Karpas-422 (cell line): Measurements from ENCODE around the gene EP400. TPM values are rescaled to one million over a fixed set of nuclear protein-coding genes. Genes with fewer than 3 reads are reported as not detected.

ENCODE experiments used
- DNase-seq: peaks from one replicate; pipeline ENCODE4 v3.0.0-alpha.2; 2015
- H2AFZ ChIP-seq: fragments of 200-600 bp; sonication (generic); 2 replicates; pipeline ENCODE4 v1.6.1; 2014; ENCODE audit warnings: antibody characterized with exemption, low read length, mixed read lengths
- H3K27ac ChIP-seq: fragments of 200-600 bp; sonication (generic); 2 replicates; pipeline ENCODE4 v1.5.1; 2014; ENCODE audit warnings: mild to moderate bottlenecking, low read length, moderate library complexity
- H3K27me3 ChIP-seq: fragments of 200-600 bp; sonication (generic); 2 replicates; pipeline ENCODE4 v1.6.1; 2014; ENCODE audit warnings: low read length, mixed read lengths
- H3K36me3 ChIP-seq: fragments of 200-600 bp; sonication (generic); 2 replicates; pipeline ENCODE4 v1.6.1; 2014; ENCODE audit warnings: low read length, mixed read lengths; ENCODE audit not compliant: insufficient read depth
- H3K4me1 ChIP-seq: fragments of 200-600 bp; sonication (generic); 2 replicates; pipeline ENCODE4 v1.6.1; 2014; ENCODE audit warnings: mild to moderate bottlenecking, low read length, mixed read lengths
- H3K4me2 ChIP-seq: fragments of 200-600 bp; sonication (generic); 2 replicates; pipeline ENCODE4 v1.6.1; 2014; ENCODE audit warnings: low read length, low read depth, mild to moderate bottlenecking; ENCODE audit not compliant: poor library complexity, severe bottlenecking
- H3K4me3 ChIP-seq: fragments of 200-600 bp; sonication (generic); 2 replicates; pipeline ENCODE4 v1.5.1; 2014; ENCODE audit warnings: mild to moderate bottlenecking, antibody characterized with exemption, low read length, mixed read lengths
- H3K79me2 ChIP-seq: fragments of 200-600 bp; sonication (generic); 2 replicates; pipeline ENCODE4 v1.6.1; 2014; ENCODE audit warnings: mild to moderate bottlenecking, low read length, mixed read lengths
- H3K9ac ChIP-seq: fragments of 200-600 bp; sonication (generic); 2 replicates; pipeline ENCODE4 v1.6.0; 2014; ENCODE audit warnings: low read length
- H3K9me2 ChIP-seq: fragments of 200-600 bp; sonication (generic), shearing (Covaris generic); replicated peaks from 2 replicates; pipeline ENCODE4 v1.6.0; 2014; ENCODE audit warnings: mild to moderate bottlenecking, low read length, moderate library complexity; ENCODE audit not compliant: insufficient read depth
- H3K9me3 ChIP-seq: fragments of 300-700, 200-600 bp; sonication (generic); 2 replicates; pipeline ENCODE4 v1.6.1; 2014; ENCODE audit warnings: low read length, mixed read lengths
- H4K20me1 ChIP-seq: fragments of 200-600 bp; sonication (generic); 2 replicates; pipeline ENCODE4 v1.6.1; 2014; ENCODE audit warnings: mild to moderate bottlenecking, antibody characterized with exemption, low read length, low read depth; ENCODE audit not compliant: insufficient read depth
- total RNA-seq: library from RNA; depleted of rRNA; stranded (reverse); fragments of >200 nt; shearing (Covaris generic); gene quantifications from 2 replicates; pipeline ENCODE4 v1.2.3, GENCODE V29; 2014; ENCODE audit warnings: low replicate concordance

EP400 gene
- total RNA-seq, 1 experiment from 2014 or later: 13.7 TPM

GRCh38 chr12:131917139-131917710 is 32.5 kb upstream of the EP400 start:
- Histone ChIP-seq H3K4me1 (no peaks in the 10 kb centered on the region), H2AFZ (no peak overlapping the region), H3K9me2 (no peaks in the 10 kb centered on the region), H3K4me2 (no peak overlapping the region), H3K4me3 (no peak overlapping the region), H3K9me3 (no peaks in the 10 kb centered on the region), H3K79me2 (no peaks in the 10 kb centered on the region), H3K36me3 (no peaks in the 10 kb centered on the region), H3K27me3 (no peaks in the 10 kb centered on the region), H4K20me1 (peaks cover 42% of the 10 kb centered on the region; the same call in 1 of the 2 replicates), H3K27ac (no peak overlapping the region), H3K9ac (no peak overlapping the region)
- no peak for DNase-seq

- H3K4me3 ChIP-seq: no peak overlapping the region
- no peaks in the 10 kb centered on the region for H3K27me3 ChIP-seq
- peaks cover 4% of the 10 kb centered on the region for H3K4me1 ChIP-seq
- no peak overlapping the region for H3K4me2 ChIP-seq
- no peaks in the 10 kb centered on the region for H3K9me2 ChIP-seq
- no peaks in the 10 kb centered on the region for H3K79me2 ChIP-seq
- no peak overlapping the region for H2AFZ ChIP-seq
- no peaks in the 10 kb centered on the region for H3K36me3 ChIP-seq
- H3K9ac ChIP-seq: no peak overlapping the region
- H4K20me1 ChIP-seq: peaks cover 47% of the 10 kb centered on the region; the same call in 1 of the 2 replicates
- H3K27ac ChIP-seq: no peak overlapping the region
- no peak for DNase-seq
- no peaks in the 10 kb centered on the region for H3K9me3 ChIP-seq
These were observed 31.9 kb upstream of the EP400 start for GRCh38 chr12:131917711-131918306.

- H4K20me1 ChIP-seq: peaks cover 50% of the 10 kb centered on the region; the same call in 1 of the 2 replicates
- no peaks in the 10 kb centered on the region for H3K36me3 ChIP-seq
- peaks cover 11% of the 10 kb centered on the region for H3K4me1 ChIP-seq
- H3K79me2 ChIP-seq: no peaks in the 10 kb centered on the region
- H3K9ac ChIP-seq: no peak overlapping the region
- no peaks in the 10 kb centered on the region for H3K9me2 ChIP-seq
- H3K27ac ChIP-seq: no peak overlapping the region
- H3K9me3 ChIP-seq: no peaks in the 10 kb centered on the region
- H3K4me2 ChIP-seq: no peak overlapping the region
- H3K27me3 ChIP-seq: no peaks in the 10 kb centered on the region
- H2AFZ ChIP-seq: no peak overlapping the region
- no peak for DNase-seq
- H3K4me3 ChIP-seq: no peak overlapping the region
These were observed 31.3 kb upstream of the EP400 start for GRCh38 chr12:131918311-131919050.

- no peaks in the 10 kb centered on the region for H3K36me3 ChIP-seq
- H3K9me2 ChIP-seq: no peaks in the 10 kb centered on the region
- peaks cover 16% of the 10 kb centered on the region for H3K4me1 ChIP-seq
- H3K4me2 ChIP-seq: no peak overlapping the region
- no peak overlapping the region for H2AFZ ChIP-seq
- H3K9ac ChIP-seq: no peak overlapping the region
- H4K20me1 ChIP-seq: peaks cover 50% of the 10 kb centered on the region; the same call in 1 of the 2 replicates
- DNase-seq: no peak
- H3K79me2 ChIP-seq: no peaks in the 10 kb centered on the region
- no peaks in the 10 kb centered on the region for H3K9me3 ChIP-seq
- no peaks in the 10 kb centered on the region for H3K27me3 ChIP-seq
- H3K4me3 ChIP-seq: no peak overlapping the region
- H3K27ac ChIP-seq: no peak overlapping the region
These were observed 30.7 kb upstream of the EP400 start for GRCh38 chr12:131919051-131919347.

GRCh38 chr12:131919366-131920156 is 30.2 kb upstream of the EP400 start:
- DNase-seq: no peak

GRCh38 chr12:131920157-131920508 is 29.6 kb upstream of the EP400 start:
- Histone ChIP-seq H3K27me3 (no peaks in the 10 kb centered on the region), H3K9me3 (no peaks in the 10 kb centered on the region), H3K4me1 (peaks cover 27% of the 10 kb centered on the region), H3K9me2 (no peaks in the 10 kb centered on the region), H3K27ac (no peak overlapping the region), H3K4me3 (no peak overlapping the region), H3K4me2 (no peak overlapping the region), H3K79me2 (no peaks in the 10 kb centered on the region), H4K20me1 (peaks cover 50% of the 10 kb centered on the region; the same call in 1 of the 2 replicates), H3K36me3 (no peaks in the 10 kb centered on the region), H2AFZ (no peak overlapping the region), H3K9ac (no peak overlapping the region)
- DNase-seq: no peak

More at GRCh38 chr12:131919366-131920156, 30.2 kb upstream of the EP400 start:
- Histone ChIP-seq H3K9me2 (no peaks in the 10 kb centered on the region), H3K9ac (no peak overlapping the region), H3K27ac (no peak overlapping the region), H3K4me1 (peaks cover 21% of the 10 kb centered on the region), H3K27me3 (no peaks in the 10 kb centered on the region), H3K4me3 (no peak overlapping the region), H4K20me1 (peaks cover 50% of the 10 kb centered on the region; the same call in 1 of the 2 replicates), H3K36me3 (no peaks in the 10 kb centered on the region), H3K79me2 (no peaks in the 10 kb centered on the region), H3K4me2 (no peak overlapping the region), H2AFZ (no peak overlapping the region), H3K9me3 (no peaks in the 10 kb centered on the region)

- peaks cover 50% of the 10 kb centered on the region; the same call in 1 of the 2 replicates for H4K20me1 ChIP-seq
- no peak overlapping the region for H3K27ac ChIP-seq
- no peaks in the 10 kb centered on the region for H3K36me3 ChIP-seq
- H3K9me3 ChIP-seq: no peaks in the 10 kb centered on the region
- no peak overlapping the region for H3K9ac ChIP-seq
- H3K4me2 ChIP-seq: no peak overlapping the region
- H3K79me2 ChIP-seq: no peaks in the 10 kb centered on the region
- H2AFZ ChIP-seq: no peak overlapping the region
- DNase-seq: no peak
- H3K4me1 ChIP-seq: peaks cover 27% of the 10 kb centered on the region
- H3K27me3 ChIP-seq: no peaks in the 10 kb centered on the region
- H3K4me3 ChIP-seq: no peak overlapping the region
- no peaks in the 10 kb centered on the region for H3K9me2 ChIP-seq
These were observed 28.6 kb upstream of the EP400 start for GRCh38 chr12:131920902-131921840.
